Body of pancreas (tissue), 4 donors: ENCODE results near the gene ADGRV1.

Experiments
- CTCF ChIP-seq, 7 experiments: fragments of 450-650 bp in 4 of 7; fragments of 200-600 bp in 3 of 7; sonication (generic) in 3 of 7; IDR thresholded peaks; one replicate each; pipeline ENCODE4 v1.5.1; 2016 to 2019; ENCODE audit warnings: antibody characterized with exemption in 7 of 7
- POLR2A ChIP-seq, 3 donors: fragments of 450-650 bp; IDR thresholded peaks; one replicate each; pipeline ENCODE4 v1.6.1; 2016; ENCODE audit warnings: antibody characterized with exemption in 3 of 3, mild to moderate bottlenecking in 2 of 3

- TF ChIP-seq CTCF (IDR thresholded peaks at IDR 0.05) (no peak), POLR2A (IDR thresholded peaks at IDR 0.05) (no peak)
Measured at GRCh38 chr5:90968319-90968718, 409.7 kb downstream of the ADGRV1 start.
